ENCODE data around the gene GLS. TPM values are rescaled to one million over a fixed set of nuclear protein-coding genes. Genes with fewer than 3 reads are reported as not detected.

Gene GLS
- total and polyA plus RNA-seq, 2 of the 13 experiments (the other 11 are each of a cell fraction or from before 2014, with no cell fraction given): 78.6 to 183 TPM

- no peak for TF ChIP-seq ZNF773 (CRISPR knock-in tag; IDR thresholded peaks at IDR 0.05; ENCODE audit: borderline replicate concordance)
- TF ChIP-seq SAP130 (CRISPR knock-in tag; IDR thresholded peaks at IDR 0.05; ENCODE audit: low read depth): 0 out of 2 replicates have a peak, but pooled peaks have one; percentile 20
- TF ChIP-seq MAX (IDR thresholded peaks at IDR 0.05): 0 out of 2 replicates have a peak, but pooled peaks have one; percentile 25
- peak; percentile 82 for TF ChIP-seq TFAP4 (IDR thresholded peaks at IDR 0.05; ENCODE audit: borderline replicate concordance, low read depth)
- no peak for TF ChIP-seq AKAP8 (CRISPR knock-in tag; IDR thresholded peaks at IDR 0.05)
- TF ChIP-seq SATB2 (CRISPR knock-in tag; IDR thresholded peaks at IDR 0.05): no peak
- TF ChIP-seq ISX (CRISPR knock-in tag; conservative IDR thresholded peaks at IDR 0.05): no peak
These were observed 16.7 kb upstream of the GLS start (continued) for GRCh38 chr2:190863946-190864345.

GRCh38 chr2:190864375-190864774, 16.2 kb upstream of the GLS start:
- in situ Hi-C loops (cut with HindIII; ENCODE audit: extremely low pct_ligation_motif_present, low pct_unique_long_range_greater_than_20kb): no loop called here
- no peak for DNase-seq (ENCODE audit: low spot score)
- ChIA-PET CTCF (ENCODE audit: low intra/inter-chr PET ratio, low total read pairs) (no interaction called here), POLR2A (no interaction called here)
- H4K20me1 ChIP-seq (ENCODE audit: insufficient read depth, low read length): no peaks in the 10 kb centered on the region
- H3K27ac ChIP-seq (ENCODE audit: extremely low read length, insufficient read depth, low read length): no peak overlapping the region
- H3K79me2 ChIP-seq (ENCODE audit: insufficient read depth, low read length): no peaks in the 10 kb centered on the region
- intact Hi-C loops (cut with micrococcal nuclease; ENCODE audit: unreplicated experiment): no loop called here
- H2AFZ ChIP-seq (ENCODE audit: low read length): no peak overlapping the region
- no peak overlapping the region for H3K4me2 ChIP-seq (ENCODE audit: low read depth, low read length)
- peaks cover 21% of the 10 kb centered on the region for H3K4me1 ChIP-seq (ENCODE audit: insufficient read depth, low read length)
- no peaks in the 10 kb centered on the region for H3K36me3 ChIP-seq (replicated peaks in 1 of 2; ENCODE audit: control insufficient read depth in 1 of 2, insufficient read depth in 2 of 2, low read length in 2 of 2)
- FAIRE-seq: no peak
- TF ChIP-seq ZNF33A (CRISPR knock-in tag; IDR thresholded peaks at IDR 0.05; ENCODE audit: borderline replicate concordance): no peak
- no peak for TF ChIP-seq ZXDC (CRISPR knock-in tag; IDR thresholded peaks at IDR 0.05)
- no peak for TF ChIP-seq BCL3 (CRISPR knock-in tag; IDR thresholded peaks at IDR 0.05)
- no peak for TF ChIP-seq ZNF562 (CRISPR knock-in tag; IDR thresholded peaks at IDR 0.05; ENCODE audit: borderline replicate concordance)
- no peak for TF ChIP-seq JUND (CRISPR knock-in tag; IDR thresholded peaks at IDR 0.05)
- no peak for TF ChIP-seq BATF2 (CRISPR knock-in tag; IDR thresholded peaks at IDR 0.05)
- 0 out of 2 replicates have a peak, but pooled peaks cover 4% of the 10 kb centered on the region for H3K9me3 ChIP-seq (ENCODE audit: low read length)
- BruUV-seq (replicated peaks): no TSS peak
- peaks cover 0 to 15% of the 10 kb centered on the region in 2 experiments; a peak in 2 of 5 replicates for H3K27me3 ChIP-seq (ENCODE audit: control insufficient read depth in 1 of 2, insufficient read depth in 2 of 2, low read length in 2 of 2)
- no peak overlapping the region for H3K4me3 ChIP-seq (replicated peaks in 1 of 3; ENCODE audit: insufficient read depth in 1 of 3, low read depth in 2 of 3, low read length in 3 of 3)
- H3K9ac ChIP-seq (ENCODE audit: insufficient read depth, low read depth, low read length): no peak overlapping the region
- no peak for ATAC-seq

All from HepG2 (cell line).